AG09309 (cell line): Measurements from ENCODE around the gene PITPNC1.

ENCODE experiments used
- DNase-seq: peaks from one replicate; pipeline ENCODE4 v3.0.0-alpha.2; 2010; ENCODE audit warnings: low read depth
- H3K4me3 ChIP-seq: 2 replicates; pipeline ENCODE4 v1.5.1; 2011; ENCODE audit warnings: mild to moderate bottlenecking, low read depth, low read length, moderate library complexity; ENCODE audit not compliant: control insufficient read depth
- CTCF ChIP-seq: IDR thresholded peaks from 2 replicates; pipeline ENCODE4 v1.5.1; 2011; ENCODE audit warnings: mild to moderate bottlenecking, low read depth, low read length, inconsistent platforms; ENCODE audit not compliant: insufficient read depth, control insufficient read depth; ENCODE audit errors: missing control alignments

The PITPNC1 gene

GRCh38 chr17:67504182-67504581 lies 127.1 kb downstream of the PITPNC1 start:
- DNase-seq = no peak
- no peak overlapping the region for H3K4me3 ChIP-seq
- TF ChIP-seq CTCF = no peak

- TF ChIP-seq CTCF = no peak
- DNase-seq = no peak
- H3K4me3 ChIP-seq = no peak overlapping the region
These were observed 129.9 kb downstream of the PITPNC1 start for GRCh38 chr17:67506966-67507365.

- no peak for TF ChIP-seq CTCF
- no peak for DNase-seq
- H3K4me3 ChIP-seq = no peak overlapping the region
These were observed 132.6 kb downstream of the PITPNC1 start for GRCh38 chr17:67509390-67510287.

GRCh38 chr17:67511012-67511411 lies 133.9 kb downstream of the PITPNC1 start:
- no peak overlapping the region for H3K4me3 ChIP-seq
- no peak for DNase-seq
- TF ChIP-seq CTCF = no peak

DNA sequence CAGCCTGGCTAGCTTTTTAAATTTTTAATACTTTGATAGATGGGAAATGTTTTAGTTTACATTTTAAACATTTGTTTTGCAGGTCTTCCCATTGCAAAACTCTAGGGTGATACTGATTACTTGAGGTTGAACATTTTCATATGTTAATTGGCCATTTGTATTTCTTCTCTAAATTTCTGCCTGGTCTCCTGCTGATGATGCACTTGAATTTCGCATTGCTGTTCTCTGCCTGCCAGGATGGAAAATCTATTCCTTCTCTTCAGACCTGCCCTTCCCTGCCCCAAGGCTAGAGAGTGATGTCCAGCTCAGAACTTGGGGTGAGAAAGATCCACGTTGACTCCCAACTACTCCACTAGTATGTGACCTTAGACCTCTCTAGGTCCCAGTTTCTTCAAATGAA lies 134.7 kb downstream of the PITPNC1 start:
- H3K4me3 ChIP-seq = no peak overlapping the region
- no peak for DNase-seq
- no peak for TF ChIP-seq CTCF

GRCh38 chr17:67514998-67515397 lies 137.9 kb downstream of the PITPNC1 start:
- H3K4me3 ChIP-seq = no peak overlapping the region
- TF ChIP-seq CTCF = no peak
- DNase-seq = no peak
